ENCODE measurements around the gene WNT7A. TPM values are rescaled to one million over a fixed set of nuclear protein-coding genes. Genes with fewer than 3 reads are reported as not detected.
A peak's percentile ranks its signal among the peaks of the same experiment; 100 is the strongest.

The WNT7A gene
- total RNA-seq, 2 donors from 2014 or later: 0.13 TPM; not detected in 1

GRCh38 chr3:13888576-13888975 is 8.7 kb upstream of the WNT7A start:
- Histone ChIP-seq H3K4me3 (ENCODE audit: low read length) (no peak overlapping the region), H3K4me1 (ENCODE audit: control insufficient read depth, insufficient read depth, low read length) (no peaks in the 10 kb centered on the region), H3K27ac (ENCODE audit: low read depth, low read length) (no peak overlapping the region), H3K27me3 (ENCODE audit: control insufficient read depth, insufficient read depth, low read length, poor library complexity, severe bottlenecking) (peaks cover 33% of the 10 kb centered on the region), H3K36me3 (ENCODE audit: control insufficient read depth, insufficient read depth, low read length) (no peaks in the 10 kb centered on the region), H3K9me3 (ENCODE audit: control insufficient read depth, low read length) (peaks cover 7% of the 10 kb centered on the region), H3K9ac (ENCODE audit: extremely low read depth, low read length, poor library complexity, severe bottlenecking) (no peak overlapping the region)
- 95% methylated on average over 1 of the region's 1 CpG; no CpG with 5 or more reads in 1 of the 2 experiments for WGBS, 2 experiments (ENCODE audit: insufficient coverage in 1 of 2, insufficient read length in 1 of 2)
- H3K36me3 Mint-ChIP-seq (ENCODE audit: low read depth): no peaks in the 10 kb centered on the region
- DNase-seq: no peak
- H3K9me3 Mint-ChIP-seq: no peaks in the 10 kb centered on the region
- H3K4me1 Mint-ChIP-seq: peaks cover 1% of the 10 kb centered on the region
- H3K4me3 Mint-ChIP-seq: no peak overlapping the region
- no peak overlapping the region for H3K27ac Mint-ChIP-seq
- peaks cover 55% of the 10 kb centered on the region for H3K27me3 Mint-ChIP-seq (ENCODE audit: insufficient read depth)
- TF ChIP-seq, protein P1, sequence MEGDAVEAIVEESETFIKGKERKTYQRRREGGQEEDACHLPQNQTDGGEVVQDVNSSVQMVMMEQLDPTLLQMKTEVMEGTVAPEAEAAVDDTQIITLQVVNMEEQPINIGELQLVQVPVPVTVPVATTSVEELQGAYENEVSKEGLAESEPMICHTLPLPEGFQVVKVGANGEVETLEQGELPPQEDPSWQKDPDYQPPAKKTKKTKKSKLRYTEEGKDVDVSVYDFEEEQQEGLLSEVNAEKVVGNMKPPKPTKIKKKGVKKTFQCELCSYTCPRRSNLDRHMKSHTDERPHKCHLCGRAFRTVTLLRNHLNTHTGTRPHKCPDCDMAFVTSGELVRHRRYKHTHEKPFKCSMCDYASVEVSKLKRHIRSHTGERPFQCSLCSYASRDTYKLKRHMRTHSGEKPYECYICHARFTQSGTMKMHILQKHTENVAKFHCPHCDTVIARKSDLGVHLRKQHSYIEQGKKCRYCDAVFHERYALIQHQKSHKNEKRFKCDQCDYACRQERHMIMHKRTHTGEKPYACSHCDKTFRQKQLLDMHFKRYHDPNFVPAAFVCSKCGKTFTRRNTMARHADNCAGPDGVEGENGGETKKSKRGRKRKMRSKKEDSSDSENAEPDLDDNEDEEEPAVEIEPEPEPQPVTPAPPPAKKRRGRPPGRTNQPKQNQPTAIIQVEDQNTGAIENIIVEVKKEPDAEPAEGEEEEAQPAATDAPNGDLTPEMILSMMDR (conservative IDR thresholded peaks at IDR 0.05): no peak

- no peaks in the 10 kb centered on the region for H3K4me1 ChIP-seq (ENCODE audit: control insufficient read depth, insufficient read depth, low read length)
- peaks cover 7% of the 10 kb centered on the region for H3K9me3 ChIP-seq (ENCODE audit: control insufficient read depth, low read length)
- peaks cover 1% of the 10 kb centered on the region for H3K4me1 Mint-ChIP-seq
- peaks cover 40% of the 10 kb centered on the region for H3K27me3 ChIP-seq (ENCODE audit: control insufficient read depth, insufficient read depth, low read length, poor library complexity, severe bottlenecking)
- TF ChIP-seq, protein P1 (conservative IDR thresholded peaks at IDR 0.05): no peak
- H3K4me3 Mint-ChIP-seq: no peak overlapping the region
- H3K9ac ChIP-seq (ENCODE audit: extremely low read depth, low read length, poor library complexity, severe bottlenecking): no peak overlapping the region
- no peaks in the 10 kb centered on the region for H3K36me3 Mint-ChIP-seq (ENCODE audit: low read depth)
- H3K27me3 Mint-ChIP-seq (ENCODE audit: insufficient read depth): peaks cover 59% of the 10 kb centered on the region
- DNase-seq: peak; percentile 9
- H3K36me3 ChIP-seq (ENCODE audit: control insufficient read depth, insufficient read depth, low read length): no peaks in the 10 kb centered on the region
- no peaks in the 10 kb centered on the region for H3K9me3 Mint-ChIP-seq
- no peak overlapping the region for H3K27ac Mint-ChIP-seq
- H3K4me3 ChIP-seq (ENCODE audit: low read length): no peak overlapping the region
- no peak overlapping the region for H3K27ac ChIP-seq (ENCODE audit: low read depth, low read length)
- 67 to 85% methylated on average over 3 to 6 of the region's 6 CpGs for WGBS, 2 experiments (ENCODE audit: insufficient coverage in 1 of 2, insufficient read length in 1 of 2)
Measured at GRCh38 chr3:13887495-13888300, 7.8 kb upstream of the WNT7A start.

DNA sequence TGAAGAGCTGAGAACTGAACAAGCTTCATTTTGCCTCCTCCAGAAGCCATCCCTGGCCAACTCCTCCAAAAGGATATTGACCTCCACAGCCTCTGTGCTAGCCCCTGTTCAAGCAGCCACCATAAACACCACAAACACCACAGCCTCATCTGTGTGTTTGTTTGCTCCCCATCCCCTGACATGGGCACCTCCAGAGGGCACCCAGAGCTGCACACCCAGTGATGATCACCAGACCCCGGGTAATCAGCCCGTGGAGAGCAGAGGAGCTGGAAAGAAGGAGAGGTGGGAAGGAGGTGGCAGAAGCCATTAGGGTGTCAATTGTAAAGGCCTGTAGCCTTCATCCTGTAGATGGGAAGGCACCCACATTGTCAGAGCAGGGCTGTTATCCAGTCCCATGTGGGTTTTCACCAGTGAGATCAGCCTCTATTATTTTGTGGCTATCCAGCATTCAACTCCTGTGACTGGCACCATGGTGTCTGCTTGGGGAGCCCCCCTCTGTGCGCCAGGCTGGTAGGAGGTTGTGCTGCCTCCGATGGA is 6.8 kb upstream of the WNT7A start:
- WGBS, 2 experiments (ENCODE audit: insufficient coverage in 1 of 2, insufficient read length in 1 of 2): 84 to 90% methylated on average over 2 to 4 of the region's 4 CpGs
- H3K4me1 ChIP-seq (ENCODE audit: control insufficient read depth, insufficient read depth, low read length): no peaks in the 10 kb centered on the region

More for the DNA sequence above, 6.8 kb upstream of the WNT7A start:
- Histone ChIP-seq H3K9me3 (ENCODE audit: control insufficient read depth, low read length) (no peaks in the 10 kb centered on the region), H3K36me3 (ENCODE audit: control insufficient read depth, insufficient read depth, low read length) (no peaks in the 10 kb centered on the region), H3K9ac (ENCODE audit: extremely low read depth, low read length, poor library complexity, severe bottlenecking) (no peak overlapping the region), H3K27me3 (ENCODE audit: control insufficient read depth, insufficient read depth, low read length, poor library complexity, severe bottlenecking) (peaks cover 50% of the 10 kb centered on the region), H3K4me3 (ENCODE audit: low read length) (no peak overlapping the region), H3K27ac (ENCODE audit: low read depth, low read length) (no peak overlapping the region)
- TF ChIP-seq, protein P1 (conservative IDR thresholded peaks at IDR 0.05): no peak
- Mint-ChIP-seq H3K9me3 (peaks cover 1% of the 10 kb centered on the region), H3K27me3 (ENCODE audit: insufficient read depth) (peaks cover 67% of the 10 kb centered on the region), H3K27ac (no peak overlapping the region), H3K4me3 (no peak overlapping the region), H3K4me1 (peaks cover 1% of the 10 kb centered on the region), H3K36me3 (ENCODE audit: low read depth) (no peaks in the 10 kb centered on the region)
- peak; percentile 36 for DNase-seq
